ENCODE measurements around the gene FGD2.
"Not testable (repeated sequence)": the region's sequence is repeated elsewhere in the genome, so short reads cannot be mapped to it uniquely, and the experiment has no call there.

Gene FGD2

DNA sequence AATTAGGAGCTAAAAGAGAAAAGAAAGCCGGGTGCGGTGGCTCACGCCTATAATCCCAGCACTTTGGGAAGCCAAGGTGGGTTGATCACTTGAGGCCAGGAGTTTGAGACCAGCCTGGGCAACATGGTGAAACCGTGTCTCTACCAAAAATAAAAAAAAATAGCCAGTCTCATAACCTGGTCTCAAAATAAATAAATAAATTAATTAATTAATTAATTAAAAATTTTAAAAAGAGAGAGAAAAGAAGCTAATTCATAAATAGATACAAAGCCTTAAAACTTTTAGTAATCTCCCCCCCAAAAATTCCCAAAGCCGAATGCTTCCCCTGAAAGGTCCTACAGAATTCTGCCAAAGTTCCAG lies 53.5 kb downstream of the FGD2 start:
- DNase-seq (ENCODE audit: low read depth in 2 of 2) = not testable (repeated sequence)

DNA sequence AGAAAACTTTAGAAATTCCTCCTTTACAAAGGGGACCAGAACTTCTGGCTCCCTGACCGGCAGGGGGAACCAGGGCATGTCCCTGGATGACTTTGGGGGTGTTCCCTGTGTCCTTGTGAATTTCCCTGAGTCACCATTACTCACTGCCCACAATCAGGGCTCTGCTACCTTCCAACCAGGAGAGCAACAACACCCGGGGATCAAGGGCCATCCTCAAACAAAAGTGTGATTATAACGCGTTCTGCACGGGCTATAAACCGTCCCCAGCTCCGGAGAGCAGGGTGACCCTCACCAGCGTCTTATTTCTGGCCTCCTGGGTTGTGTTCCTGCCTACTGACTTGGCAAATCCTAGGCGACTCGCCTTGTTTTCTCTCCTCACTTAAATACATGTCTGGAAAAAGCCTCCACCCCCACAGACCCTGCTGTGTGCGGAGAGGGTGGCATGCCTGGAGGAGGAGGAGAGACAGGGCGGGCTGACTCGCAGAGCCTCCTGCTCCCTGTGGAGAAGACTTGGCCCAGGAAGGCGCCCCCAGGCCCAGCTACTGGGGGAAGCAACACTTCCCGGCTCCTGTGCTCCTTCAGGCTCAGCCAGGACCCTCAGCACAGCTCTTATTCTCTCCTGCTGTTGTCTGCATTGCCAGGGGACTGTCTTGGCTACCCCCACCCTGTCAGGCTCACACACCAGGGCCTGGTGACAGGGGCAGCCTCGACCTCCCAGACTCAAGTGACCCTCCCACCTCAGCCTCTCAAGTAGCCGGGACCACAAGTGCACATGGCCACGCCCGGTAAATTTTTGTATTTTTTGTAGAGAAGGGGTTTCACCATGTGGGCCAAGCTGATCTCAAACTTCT lies 54.1 kb downstream of the FGD2 start:
- DNase-seq (ENCODE audit: low read depth in 2 of 2) = peak; percentile 93 to 94

DNA sequence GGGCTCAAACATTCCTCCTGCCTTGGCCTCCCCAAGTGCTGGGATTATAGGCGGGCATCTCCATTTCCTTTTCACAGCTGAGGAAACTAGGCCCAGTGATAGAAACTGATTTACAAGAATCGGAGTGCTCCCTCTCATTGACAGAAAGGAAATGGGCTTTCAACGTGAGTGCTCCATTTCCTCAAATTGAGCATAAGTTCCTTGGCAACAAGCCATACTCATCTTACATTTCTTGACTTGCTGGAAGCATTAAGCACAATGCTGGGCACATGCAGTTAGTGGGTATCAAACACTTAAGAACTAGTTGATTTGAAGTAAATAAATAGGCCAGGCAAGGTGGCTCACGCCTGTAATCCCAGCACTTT lies 54.7 kb downstream of the FGD2 start:
- DNase-seq (ENCODE audit: low read depth in 2 of 2) = no peak

DNA sequence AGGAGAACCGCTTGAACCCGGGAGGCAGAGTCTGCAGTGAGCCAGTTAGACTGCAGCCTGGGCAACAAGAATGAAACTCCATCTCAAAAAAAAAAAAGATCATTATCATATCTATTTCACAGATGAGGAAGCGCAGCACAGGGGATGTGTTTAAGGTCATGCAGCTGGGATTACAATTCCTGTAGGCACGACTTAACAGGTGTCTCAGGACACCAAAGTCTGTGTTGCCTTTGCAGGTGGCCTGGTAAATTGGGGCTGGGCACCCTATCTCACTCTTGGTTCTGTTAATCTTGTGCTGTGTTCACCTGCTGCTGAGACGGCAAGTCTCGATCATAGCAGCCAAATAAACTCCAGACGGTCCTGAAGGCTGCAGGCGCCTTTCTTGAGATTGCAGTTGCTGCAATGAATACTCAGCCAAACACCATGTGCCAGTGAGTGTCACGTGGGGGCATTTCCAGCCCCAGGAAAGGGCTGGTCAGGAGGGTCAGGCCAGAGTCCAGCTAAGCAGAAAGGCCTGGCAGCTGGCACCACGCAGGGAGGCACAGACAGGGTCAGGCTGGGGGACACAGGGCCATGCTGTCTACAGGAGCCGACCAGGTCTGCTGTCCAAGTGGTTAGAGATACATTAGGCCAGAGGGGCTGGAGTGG lies 55.8 kb downstream of the FGD2 start:
- DNase-seq (ENCODE audit: low read depth in 2 of 2) = no peak

DNA sequence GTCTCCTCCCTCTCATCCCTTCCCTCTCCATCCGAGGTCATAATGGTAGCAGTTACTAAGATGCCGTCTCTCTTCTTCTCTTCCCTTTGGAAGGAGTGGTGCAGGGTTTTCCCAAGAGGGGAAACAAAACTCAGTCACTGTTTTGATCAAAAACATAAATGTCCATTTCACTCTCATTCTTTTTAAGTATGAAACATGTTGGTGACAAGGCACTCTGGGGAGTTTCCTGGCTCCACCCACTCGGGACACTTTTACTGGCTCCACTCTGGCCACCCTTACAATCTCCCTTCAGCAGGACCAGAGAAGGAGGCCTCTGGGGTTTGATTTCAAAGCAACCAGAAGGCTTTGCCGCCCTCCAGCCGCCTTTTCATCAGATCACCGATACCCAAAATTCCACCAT lies 57.0 kb downstream of the FGD2 start:
- DNase-seq (ENCODE audit: low read depth in 2 of 2) = no peak

DNA sequence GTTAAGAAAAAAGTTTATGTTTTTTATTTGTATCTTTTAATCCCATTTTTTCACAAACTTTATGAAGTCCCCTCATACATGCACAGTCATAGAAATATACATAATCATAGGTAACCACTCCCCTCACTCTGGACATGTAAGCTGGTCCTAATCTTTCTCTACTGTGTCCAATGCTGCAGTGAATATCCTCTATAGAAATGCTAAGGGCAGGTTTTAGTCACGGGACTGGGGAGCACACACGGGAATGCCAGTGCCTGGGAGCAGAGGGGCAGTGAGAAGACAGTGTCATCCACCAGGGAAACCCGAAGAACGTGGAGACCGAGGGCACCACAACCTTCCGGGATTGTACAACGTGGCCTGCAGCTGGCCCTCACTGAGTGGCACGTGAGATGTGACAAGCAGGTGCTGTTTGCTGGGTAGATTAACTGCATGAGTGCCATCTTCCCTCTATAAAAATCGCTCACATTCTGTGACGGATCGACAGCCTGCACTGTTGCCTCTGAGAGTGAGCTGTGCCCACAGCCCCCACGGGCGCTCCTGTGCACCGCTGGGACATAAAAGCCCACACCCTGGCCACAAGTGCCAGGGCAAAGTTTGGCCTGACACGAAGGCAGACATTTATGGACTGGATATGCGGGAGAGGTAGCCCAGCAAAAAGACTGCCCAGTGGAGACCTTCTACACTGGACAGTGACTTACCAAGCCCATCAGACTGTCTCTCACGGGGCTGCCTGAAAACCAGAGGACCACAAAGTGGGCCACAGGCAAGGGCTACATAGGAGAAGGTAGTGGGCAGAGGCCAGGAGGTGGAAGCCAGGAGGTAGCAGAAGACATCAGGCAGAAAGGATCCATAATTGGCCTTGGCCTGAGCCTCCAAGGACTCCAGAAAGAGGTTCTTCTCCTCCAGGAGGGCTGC lies 63.2 kb downstream of the FGD2 start:
- no peak for DNase-seq (ENCODE audit: low read depth in 2 of 2)

DNA sequence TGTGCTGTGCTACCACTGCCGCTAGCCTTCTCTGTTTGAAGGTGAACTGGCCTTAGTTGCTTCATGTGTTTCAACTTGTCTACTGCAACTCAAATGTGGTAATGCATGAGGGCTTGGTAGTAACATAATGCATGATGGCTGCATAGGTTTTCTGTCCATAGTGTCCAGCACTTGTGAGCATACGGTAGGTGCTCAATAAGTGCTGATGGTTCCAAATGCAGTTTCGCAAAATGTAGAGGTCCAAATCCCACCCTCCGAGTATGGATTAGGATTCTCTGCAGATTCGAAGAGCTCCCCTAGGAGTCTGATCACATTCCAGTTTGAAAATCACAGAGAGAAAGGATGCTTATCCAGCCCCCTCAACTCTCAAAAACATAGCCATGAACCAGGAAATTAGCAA lies 64.2 kb downstream of the FGD2 start:
- DNase-seq (ENCODE audit: low read depth in 2 of 2) = no peak

DNA sequence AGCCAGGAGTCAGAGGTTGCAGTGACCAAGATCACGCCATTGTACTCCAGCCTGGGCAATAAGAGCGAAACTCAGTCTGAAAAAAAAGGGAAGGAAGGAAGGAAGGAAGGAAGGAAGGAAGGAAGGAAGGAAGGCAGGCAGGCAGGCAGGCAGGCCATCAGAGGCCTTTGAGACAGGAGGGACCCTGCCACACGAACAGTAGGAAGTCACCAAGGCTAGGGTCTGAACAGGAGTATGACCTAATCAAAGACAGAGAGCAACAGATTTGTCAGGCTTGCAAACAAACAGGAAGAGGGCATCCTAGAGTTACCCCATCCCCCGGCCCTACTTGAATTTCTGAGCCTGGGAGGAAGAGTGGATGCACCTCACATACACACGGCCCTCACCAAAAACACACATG lies 67.1 kb downstream of the FGD2 start:
- DNase-seq (ENCODE audit: low read depth in 2 of 2) = no peak

DNA sequence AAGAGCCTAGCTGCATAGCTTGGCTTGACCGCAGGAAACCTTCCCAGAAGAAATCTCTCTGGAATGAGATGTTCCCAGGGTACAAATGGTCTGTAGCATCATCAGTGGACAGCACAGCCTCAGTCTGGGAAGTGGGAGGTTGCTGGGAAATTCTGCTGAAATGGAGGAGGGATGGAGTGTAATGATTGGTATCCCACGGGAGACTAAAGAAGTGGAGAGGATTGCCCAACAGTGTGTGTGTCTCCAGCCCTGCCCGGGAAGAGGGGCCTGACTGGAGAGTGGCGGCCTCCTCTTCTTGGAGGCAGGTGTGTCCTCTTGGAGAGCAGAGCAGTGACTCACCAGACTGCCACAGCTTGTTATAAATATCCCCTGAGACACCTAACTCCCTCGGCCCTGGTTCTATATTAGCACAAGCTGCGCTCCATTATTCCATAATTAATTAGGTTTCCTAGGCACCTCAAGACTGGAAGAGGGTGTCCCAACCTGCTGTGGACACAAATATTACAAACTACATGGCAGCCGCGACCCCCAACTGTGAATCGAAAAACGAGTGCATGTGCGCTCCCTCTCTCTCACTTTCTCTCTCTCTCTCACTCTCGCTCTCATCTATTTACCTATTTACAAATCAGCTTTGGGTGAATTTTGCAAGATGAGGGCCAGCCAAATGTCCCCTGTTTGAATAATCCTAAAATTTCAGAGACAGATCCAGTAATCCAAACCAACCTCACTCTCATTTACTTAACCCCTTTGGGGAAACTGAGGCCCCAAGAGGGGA lies 68.8 kb downstream of the FGD2 start:
- DNase-seq (ENCODE audit: low read depth in 2 of 2) = peak; percentile 62 to 63

DNA sequence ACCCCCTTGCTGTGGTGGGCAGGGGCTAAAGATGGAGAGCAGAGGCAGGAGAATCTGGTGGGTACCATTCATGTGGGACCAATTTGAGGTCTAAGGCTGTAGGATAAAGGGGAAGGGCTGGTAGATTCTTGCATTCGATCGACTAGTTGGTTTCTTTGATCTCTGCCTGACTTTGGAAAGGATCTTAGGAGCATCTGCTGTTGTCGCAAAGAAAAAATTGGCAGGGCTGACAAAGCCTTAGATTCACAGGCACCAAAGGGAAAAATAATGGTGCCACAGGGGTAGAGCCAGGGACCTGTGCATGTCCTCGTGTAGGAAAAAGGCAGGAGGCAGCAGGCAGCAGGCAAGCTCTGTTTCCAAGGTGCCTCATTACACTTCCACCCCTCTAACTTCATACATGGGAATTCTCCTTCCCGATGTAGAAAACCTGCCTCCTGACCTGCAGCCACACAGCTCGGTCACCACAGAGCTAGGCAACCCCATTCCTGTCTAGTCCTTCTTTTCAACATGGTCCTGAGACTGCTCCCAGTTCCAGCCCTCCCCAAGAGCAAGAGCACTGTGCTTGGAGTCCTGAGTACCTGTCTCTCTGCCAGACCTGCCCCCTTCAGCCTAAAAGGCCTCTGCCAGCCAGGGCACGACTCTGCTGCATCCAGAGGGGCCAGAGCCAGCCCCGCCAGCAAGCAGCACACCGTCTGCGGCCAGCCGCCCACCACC lies 71.9 kb downstream of the FGD2 start:
- DNase-seq (ENCODE audit: low read depth in 2 of 2) = no peak

DNA sequence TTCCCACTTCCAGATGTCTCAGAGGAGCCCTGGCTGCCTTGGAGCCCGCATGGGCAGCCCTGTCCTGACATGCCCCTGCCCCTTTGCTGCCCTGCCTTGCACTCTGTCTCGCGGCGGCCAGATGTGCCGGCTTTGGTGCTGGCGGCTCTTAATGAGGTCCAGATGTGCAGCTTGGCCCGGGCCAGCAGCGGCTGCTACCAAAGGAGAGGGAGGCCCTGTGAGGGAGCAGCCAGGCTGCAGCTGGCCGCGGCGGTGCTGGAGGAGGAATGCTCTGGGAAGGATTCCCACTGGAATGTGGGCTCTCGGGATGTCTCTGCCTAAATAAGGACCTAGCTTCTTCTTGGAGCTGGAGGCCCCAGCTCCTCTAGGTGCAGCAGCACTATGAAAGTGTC lies 72.4 kb downstream of the FGD2 start:
- peak; percentile 97 for DNase-seq (ENCODE audit: low read depth in 2 of 2)
